ENCODE measurements around the gene CSK. TPM values are rescaled to one million over a fixed set of nuclear protein-coding genes. Genes with fewer than 3 reads are reported as not detected.
"Not testable (repeated sequence)": the region's sequence is repeated elsewhere in the genome, so short reads cannot be mapped to it uniquely, and the experiment has no call there.

The CSK gene
- total and polyA plus RNA-seq, 2 of the 8 experiments (the other 6 are each of a cell fraction or from before 2014, with no cell fraction given) = 13.7 to 50.2 TPM

DNA sequence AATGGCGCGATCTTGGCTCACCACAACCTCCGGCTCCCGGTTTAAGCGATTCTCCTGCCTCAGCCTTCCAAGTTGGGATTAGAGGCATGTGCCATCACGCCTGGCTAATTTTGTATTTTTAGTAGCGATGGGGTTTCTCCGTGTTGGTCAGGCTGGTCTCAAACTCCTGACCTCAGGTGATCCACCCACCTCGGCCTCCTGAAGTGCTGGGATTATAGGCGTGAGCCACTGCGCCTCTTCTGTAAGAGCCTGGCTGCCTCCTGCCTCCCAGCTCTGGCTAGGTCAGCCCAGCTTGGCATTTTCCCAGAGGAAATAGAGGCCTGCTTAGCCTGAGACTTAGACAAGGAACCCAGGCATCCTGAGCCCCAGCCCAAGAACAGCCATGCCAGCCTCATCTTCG, 4.2 kb downstream of the CSK start:
- Histone ChIP-seq H3K79me2 (ENCODE audit: control insufficient read depth in 1 of 2, insufficient read depth in 2 of 2, low read length in 2 of 2) (peaks cover 0 to 11% of the 10 kb centered on the region in 2 experiments; a peak in 1 of 4 replicates), H4K20me1 (replicated peaks in 1 of 2; ENCODE audit: control insufficient read depth in 1 of 2, insufficient read depth in 2 of 2, low read length in 2 of 2) (peaks cover 22 to 42% of the 10 kb centered on the region in 2 experiments), H3K4me1 (replicated peaks in 1 of 4; ENCODE audit: control insufficient read depth in 3 of 4, insufficient read depth in 4 of 4, low read length in 3 of 4) (peaks cover 4 to 36% (median 27%) of the 10 kb centered on the region in 4 experiments), H3K79me1 (ENCODE audit: low read depth, low read length) (peaks cover 26% of the 10 kb centered on the region)
- H2BK20ac ChIP-seq (ENCODE audit: low read length); H3K23ac ChIP-seq (ENCODE audit: insufficient read length); H2BK5ac ChIP-seq (ENCODE audit: low read depth, low read length); H3K9me3 ChIP-seq (ENCODE audit: insufficient read depth in 2 of 2, low read depth in 1 of 2, low read length in 1 of 2); H2BK12ac ChIP-seq (ENCODE audit: low read depth, low read length); H3K9ac ChIP-seq (replicated peaks in 1 of 4; ENCODE audit: extremely low read depth in 1 of 4, low read depth in 3 of 4, low read length in 3 of 4); DNase-seq (ENCODE audit: low read depth in 1 of 2, low spot score in 2 of 2); H2AFZ ChIP-seq (ENCODE audit: low read length); H4K91ac ChIP-seq (replicated peaks; ENCODE audit: insufficient read length, low read length); H3K23me2 ChIP-seq (ENCODE audit: low read depth, low read length); H4K5ac ChIP-seq (ENCODE audit: insufficient read length, low read depth, low read length); H3K36me3 ChIP-seq (ENCODE audit: control insufficient read depth in 2 of 4, insufficient read depth in 4 of 4, low read length in 3 of 4); H3K27me3 ChIP-seq (replicated peaks in 1 of 4; ENCODE audit: control insufficient read depth in 3 of 4, extremely low read depth in 1 of 4, insufficient read depth in 3 of 4, low read length in 3 of 4); H3K56ac ChIP-seq (replicated peaks; ENCODE audit: insufficient read length, low read depth, low read length); H3K4me2 ChIP-seq (ENCODE audit: insufficient read depth in 1 of 2, low read depth in 2 of 2, low read length in 2 of 2); H2BK15ac ChIP-seq (ENCODE audit: low read length); H2AK5ac ChIP-seq (ENCODE audit: low read depth, low read length); H2BK120ac ChIP-seq (replicated peaks; ENCODE audit: low read depth, low read length); H3K18ac ChIP-seq (ENCODE audit: extremely low read depth, low read length); H3K27ac ChIP-seq (ENCODE audit: low read depth, low read length); H4K8ac ChIP-seq (ENCODE audit: extremely low read depth, insufficient read depth, low read length); H3K14ac ChIP-seq (ENCODE audit: insufficient read length); H3K4ac ChIP-seq (replicated peaks; ENCODE audit: insufficient read length, low read depth, low read length); H3K4me3 ChIP-seq (ENCODE audit: extremely low read depth in 1 of 4, insufficient read depth in 2 of 4, low read depth in 3 of 4, low read length in 4 of 4); FAIRE-seq: not testable (repeated sequence)
- 95% methylated on average over 9 of the region's 12 CpGs; no CpG with 5 or more reads in 1 of the 2 experiments for WGBS, 2 experiments (ENCODE audit: extremely low coverage in 1 of 2, insufficient coverage in 1 of 2, insufficient read length in 1 of 2, insufficient replicate concordance in 2 of 2, low coverage in 1 of 2, low lambda C conversion rate in 2 of 2, missing lambda C conversion rate in 1 of 2)
- ChIA-PET CTCF (ENCODE audit: partially characterized antibody) (interaction anchor here (0.7 to 53.7 kb wide), 5 partner anchors 11 to 161 kb away, joined by 4 to 1439 read pairs (median 35); partner anchors contain the start of genes CLK3, CSK and LMAN1L), POLR2A (ENCODE audit: partially characterized antibody) (interaction anchor here (1.0 to 4.5 kb wide), 4 partner anchors 13 to 158 kb away, joined by 3 to 20 read pairs (median 3); no protein-coding TSS in a partner anchor)
